ENCODE measurements around the gene TRIM56.
"Not testable (repeated sequence)": the region's sequence is repeated elsewhere in the genome, so short reads cannot be mapped to it uniquely, and the experiment has no call there.

TRIM56 gene

DNA sequence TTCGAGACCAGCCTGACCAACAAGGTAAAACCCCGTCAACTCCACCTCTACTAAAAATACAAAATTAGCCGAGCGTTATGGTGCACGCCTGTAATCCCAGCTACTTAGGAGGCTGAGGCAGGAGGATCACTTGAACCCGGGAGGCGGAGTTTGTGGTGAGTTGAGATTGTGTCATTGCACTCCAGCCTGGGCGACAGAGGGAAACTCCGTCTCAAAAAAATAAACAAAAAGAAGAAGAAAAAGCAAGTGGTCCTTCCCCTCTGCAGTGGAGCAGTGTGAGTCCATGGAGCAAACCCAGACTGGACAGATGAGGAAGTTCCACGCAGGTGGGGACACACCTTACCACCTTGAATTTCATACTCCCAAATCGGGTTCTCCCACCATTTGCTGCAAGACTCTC, 28.6 kb downstream of the TRIM56 start:
- no peak for FAIRE-seq

DNA sequence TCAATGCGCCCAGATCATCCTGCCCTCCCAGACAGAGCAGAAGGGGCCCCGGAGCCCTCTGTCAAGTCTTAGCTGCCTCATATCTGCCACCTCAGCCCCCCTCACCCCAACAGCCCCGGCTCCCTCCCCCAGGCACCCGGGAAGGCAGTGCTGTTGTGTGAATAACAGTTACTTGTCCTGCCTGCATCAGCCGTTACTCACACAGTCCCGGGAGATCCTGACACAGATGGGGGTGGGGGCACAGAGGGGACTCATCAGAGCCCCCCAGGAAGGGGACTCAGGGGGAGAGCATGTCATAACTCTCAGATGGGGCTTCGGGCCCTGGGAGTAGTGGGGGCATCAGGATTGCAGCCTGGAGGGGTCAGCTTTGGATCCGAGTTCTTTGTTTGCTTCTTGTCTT, 29.2 kb downstream of the TRIM56 start:
- FAIRE-seq: no peak

DNA sequence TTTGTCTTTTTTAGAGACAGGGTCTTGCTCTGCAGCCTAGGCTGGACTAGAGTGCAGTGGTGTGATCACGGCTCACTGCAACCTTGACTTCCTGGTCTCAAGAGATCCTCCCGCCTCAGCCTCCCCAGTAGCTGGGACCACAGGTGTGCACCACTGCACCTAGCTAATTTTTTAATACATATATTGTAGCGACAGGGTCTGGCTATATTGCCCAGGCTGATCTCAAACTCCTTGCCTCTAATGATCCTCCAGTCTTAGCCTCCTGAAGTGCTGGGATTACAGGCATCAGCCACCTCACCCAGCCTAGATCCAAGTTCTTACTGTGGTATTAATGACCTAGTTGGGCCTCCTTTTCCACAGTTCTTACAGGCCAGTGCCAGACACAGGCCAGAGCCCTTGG, 29.9 kb downstream of the TRIM56 start:
- no peak for FAIRE-seq

DNA sequence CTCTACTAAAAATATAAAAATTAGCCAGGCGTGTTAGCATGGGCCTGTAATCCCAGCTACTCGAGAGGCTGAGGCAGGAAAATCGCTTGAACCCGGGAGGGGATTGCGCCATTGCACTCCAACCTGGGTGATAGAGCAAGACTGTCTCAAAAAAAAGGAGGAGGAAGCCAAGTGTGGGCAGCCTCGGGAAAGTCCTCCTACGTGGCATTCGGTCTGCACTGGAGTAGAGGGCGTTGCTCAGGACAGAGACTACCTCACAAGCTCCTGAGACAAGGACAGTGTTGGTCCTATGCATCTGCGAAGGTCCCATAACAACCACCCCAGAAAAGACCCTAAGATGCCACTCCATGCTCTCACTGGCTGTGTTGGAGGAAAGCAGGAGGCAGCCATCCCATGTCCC, 31.6 kb downstream of the TRIM56 start:
- no peak for FAIRE-seq

DNA sequence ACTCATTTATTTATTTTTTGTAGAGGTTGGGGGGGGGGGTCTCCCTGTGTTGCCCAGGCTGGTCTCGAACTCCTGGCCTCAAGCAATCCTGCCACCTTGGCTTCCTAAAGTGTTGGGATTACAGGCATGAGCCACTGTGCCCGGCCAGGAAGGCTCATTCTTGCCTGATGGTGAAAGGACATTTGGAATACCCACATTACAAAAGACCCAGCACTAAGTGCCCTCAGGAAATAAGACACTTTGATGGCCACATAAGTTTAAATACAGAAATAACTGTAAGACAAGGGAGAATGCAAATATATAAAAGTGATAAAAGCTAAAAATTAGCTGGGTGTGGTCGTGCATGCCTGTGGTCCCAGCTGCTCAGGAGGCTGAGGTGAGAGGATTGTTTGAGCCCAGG, 33.6 kb downstream of the TRIM56 start:
- FAIRE-seq: no peak

DNA sequence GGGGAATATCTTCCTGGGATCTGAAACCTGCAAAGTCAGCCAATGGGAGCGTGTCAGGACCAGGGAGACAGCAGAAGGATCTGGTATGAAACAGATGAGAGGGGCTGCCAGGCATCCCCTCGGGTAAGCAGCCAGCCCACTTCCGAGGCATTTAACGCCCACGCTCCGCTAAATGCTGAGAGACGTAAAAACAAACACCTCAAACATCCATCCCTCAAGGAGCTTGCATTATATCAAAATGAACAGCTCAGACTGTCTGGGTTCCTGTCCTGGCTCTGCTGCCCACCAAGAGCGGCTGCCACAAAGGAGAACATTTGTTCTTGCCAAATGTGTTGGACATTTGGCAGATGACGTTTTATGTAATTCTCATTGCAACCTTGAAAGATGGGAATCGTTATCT, 34.6 kb downstream of the TRIM56 start:
- FAIRE-seq: no peak

DNA sequence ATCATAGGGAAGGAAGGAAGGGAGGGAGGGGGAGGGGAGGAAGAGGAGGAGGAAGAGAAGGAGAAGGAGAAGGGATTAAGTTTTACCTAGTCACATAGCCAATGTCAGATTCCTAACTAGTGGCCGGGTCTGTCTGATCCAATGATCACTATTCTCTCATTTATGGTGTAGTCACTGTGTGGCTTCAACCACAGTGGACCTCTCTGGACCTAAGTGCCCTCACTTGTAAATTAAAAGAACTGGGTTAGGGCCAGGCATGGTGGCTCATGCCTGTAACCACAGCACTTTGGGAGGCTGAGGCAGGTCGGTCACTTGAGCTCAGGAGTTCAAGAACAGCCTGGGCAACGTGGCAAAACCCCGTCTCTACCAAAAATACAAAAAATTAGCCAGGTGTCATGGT, 35.0 kb downstream of the TRIM56 start:
- no peak for FAIRE-seq

DNA sequence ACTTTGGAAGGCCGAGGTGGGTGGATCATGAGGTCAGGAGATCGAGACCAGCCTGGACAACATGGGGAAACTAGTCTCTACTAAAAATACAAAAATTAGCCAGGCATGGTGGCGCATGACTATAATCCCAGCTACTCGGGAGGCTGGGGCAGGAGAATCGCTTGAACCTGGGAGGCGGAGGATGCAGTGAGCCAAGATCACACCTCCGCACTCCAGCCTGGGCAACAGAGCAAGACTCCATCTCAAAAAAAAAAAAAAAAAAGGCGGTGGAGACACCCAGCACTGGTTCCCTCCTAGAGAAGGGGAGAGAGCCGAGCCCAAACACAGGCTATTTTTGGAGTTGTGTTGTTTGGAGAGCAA, 36.3 kb downstream of the TRIM56 start:
- not testable (repeated sequence) for FAIRE-seq

DNA sequence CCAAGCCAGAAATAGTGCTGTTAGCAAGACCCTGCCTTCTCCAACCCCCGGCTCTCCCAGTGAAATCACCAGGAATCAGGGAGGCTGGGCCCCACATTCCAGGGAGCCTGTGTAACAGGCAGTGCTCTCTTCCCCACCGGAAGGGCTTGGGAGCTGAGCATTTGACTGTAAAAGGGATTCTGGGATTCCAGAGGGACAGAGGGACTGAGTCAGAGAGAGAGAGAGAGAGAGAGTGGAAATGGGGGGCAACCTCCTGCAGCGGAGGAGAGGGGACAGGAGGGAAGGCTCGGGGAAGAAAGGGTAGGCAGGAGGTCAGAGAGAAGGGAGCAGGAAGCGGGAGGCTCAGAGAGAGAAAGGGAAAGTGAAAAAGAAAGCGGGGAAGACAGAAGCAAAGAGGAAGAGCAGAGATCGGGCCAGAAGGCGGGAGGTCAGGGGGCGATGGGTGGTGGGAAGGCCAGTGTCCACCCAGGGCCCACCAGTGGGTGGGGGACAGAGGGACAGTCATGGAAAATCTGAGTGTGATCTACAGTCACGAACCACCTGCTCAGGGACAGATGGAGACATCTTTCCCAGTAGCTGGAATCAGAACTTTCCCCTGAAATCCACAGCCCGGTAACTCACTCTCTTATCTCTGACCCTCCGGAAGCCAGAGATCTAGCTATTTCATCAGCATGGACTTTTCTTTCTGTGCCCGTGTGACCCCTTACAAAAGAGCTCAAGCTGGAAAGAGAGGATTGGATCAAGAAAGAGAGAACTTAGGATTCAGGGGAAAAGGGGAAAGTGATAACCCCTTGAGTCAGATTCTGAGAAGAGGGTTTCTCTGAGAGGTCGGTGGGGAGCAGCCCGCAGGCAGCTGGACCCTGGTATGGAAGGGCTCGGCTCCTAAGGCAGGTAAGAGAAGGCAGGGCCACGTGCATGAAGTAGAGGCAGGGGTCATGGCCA, 37.0 kb downstream of the TRIM56 start:
- no peak for FAIRE-seq

DNA sequence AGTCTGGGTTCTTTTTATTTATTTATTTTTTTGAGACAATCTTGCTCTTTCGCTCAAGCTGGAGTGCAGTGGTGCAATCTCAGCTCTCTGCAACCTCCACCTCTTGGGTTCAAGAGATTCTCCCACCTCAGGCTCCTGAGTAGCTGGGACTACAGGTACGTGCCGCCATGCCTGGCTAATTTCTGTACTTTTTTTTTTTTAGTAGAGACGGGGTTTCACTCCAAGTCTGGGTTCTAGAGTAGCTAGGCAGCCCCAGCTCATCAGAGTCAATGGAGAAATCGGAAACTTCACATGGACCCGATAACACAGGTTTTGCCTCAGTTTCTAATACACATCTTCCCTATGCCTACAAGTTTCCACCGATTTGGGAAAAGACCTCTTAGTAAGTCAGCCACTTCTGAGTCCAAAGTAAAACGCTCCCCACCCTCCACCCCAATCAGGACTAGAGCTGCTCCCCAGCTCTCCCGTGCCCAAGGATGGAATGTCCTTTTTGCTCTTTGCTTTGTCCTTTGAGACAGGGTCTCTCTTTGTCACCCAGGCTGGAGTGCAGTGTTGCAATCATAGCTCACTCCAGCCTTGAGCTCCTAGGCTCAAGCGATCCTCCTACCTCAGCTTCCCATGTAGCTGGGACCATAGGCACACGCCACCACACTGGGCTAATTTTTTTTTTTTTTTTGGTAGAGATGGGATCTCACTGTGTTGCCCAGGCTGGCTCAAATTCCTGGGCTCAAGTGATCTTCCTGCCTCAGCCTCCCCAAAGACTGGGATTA, 37.8 kb downstream of the TRIM56 start:
- no peak for FAIRE-seq

DNA sequence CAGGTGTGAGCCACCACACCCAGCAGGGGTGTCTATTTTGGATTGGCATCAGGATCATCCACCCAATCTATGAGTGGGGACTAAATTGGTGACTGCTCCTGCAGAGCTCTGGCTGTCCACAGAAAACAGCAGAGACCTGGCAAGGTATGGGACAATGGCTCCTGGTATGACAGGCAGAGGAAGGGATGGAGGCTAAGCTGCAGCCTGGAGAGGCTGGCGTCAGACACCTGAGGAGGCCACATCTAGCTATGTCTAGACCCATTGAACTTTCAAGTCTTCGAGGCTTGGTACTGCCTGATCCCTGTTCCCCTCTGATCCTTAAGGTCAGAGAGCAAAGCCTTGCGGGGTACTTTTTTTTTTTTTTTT, 38.4 kb downstream of the TRIM56 start:
- no peak for FAIRE-seq

DNA sequence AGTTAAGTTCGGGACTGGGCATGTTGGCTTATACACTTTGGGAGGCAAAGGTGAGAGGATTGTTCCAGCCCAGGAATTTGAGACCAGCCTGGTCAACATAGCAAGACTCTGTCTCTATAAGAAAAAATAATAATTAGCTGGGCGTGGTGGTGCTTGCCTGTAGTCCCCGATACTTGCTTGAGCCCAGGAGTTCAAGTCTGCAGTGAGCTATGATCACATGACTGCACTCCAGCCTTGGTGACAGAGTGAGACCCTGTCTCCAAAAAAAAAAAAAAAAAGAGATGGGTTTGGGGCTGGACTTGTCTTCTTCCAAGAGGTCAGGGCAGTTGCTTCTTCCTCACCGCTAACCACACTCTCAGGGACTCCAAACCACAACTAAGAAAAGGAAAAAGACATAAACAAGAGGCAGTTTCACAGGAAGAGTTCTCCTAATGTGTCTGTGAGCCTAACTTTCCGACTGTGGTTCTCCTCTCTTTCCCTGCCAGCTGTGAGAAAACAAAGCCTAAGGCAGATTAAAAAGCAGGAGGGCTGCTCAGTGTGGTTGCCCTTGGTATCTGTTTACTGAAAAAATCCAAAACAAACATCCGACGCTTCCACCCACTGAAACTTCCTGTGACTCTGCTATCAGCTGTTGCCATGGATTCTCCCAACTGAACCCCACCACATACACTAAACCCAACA, 39.2 kb downstream of the TRIM56 start:
- no peak for FAIRE-seq

DNA sequence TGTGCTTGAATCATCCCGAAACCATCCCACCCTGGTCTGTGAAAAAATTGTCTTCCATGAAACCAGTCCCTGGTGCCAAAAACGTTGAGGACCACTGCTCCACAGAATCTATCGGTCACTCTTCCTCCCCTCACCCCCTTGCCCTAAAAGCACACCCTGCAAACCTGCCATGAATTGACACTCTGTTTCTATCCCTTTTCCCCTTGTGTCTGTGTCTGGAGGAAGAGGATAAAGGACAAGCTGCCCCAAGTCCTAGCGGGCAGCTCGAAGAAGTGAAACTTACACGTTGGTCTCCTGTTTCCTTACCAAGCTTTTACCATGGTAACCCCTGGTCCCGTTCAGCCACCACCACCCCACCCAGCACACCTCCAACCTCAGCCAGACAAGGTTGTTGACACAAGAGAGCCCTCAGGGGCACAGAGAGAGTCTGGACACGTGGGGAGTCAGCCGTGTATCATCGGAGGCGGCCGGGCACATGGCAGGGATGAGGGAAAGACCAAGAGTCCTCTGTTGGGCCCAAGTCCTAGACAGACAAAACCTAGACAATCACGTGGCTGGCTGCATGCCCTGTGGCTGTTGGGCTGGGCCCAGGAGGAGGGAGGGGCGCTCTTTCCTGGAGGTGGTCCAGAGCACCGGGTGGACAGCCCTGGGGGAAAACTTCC, 40.8 kb downstream of the TRIM56 start:
- no peak for FAIRE-seq

DNA sequence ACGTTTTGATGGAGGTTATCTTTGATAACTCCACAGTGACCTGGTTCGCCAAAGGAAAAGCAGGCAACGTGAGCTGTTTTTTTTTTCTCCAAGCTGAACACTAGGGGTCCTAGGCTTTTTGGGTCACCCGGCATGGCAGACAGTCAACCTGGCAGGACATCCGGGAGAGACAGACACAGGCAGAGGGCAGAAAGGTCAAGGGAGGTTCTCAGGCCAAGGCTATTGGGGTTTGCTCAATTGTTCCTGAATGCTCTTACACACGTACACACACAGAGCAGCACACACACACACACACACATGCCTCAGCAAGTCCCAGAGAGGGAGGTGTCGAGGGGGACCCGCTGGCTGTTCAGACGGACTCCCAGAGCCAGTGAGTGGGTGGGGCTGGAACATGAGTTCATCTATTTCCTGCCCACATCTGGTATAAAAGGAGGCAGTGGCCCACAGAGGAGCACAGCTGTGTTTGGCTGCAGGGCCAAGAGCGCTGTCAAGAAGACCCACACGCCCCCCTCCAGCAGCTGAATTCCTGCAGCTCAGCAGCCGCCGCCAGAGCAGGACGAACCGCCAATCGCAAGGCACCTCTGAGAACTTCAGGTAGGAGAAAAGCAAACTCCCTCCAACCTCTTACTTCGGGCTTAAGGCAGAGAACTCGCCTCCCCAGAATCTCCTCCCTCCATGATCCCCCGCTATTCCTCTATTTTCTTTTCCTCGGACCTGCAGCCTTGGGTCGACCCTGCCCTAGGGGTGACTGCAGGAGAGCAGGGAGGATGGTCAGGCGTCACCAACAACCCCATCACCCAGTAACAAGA, 41.6 kb downstream of the TRIM56 start, which contains the start of gene SERPINE1:
Gene SERPINE1, plus strand, starts transcription at position 454 of the 809 bp plus-strand sequence. CDS start 1,290 bp downstream, outside the sequence.
- FAIRE-seq: no peak

DNA sequence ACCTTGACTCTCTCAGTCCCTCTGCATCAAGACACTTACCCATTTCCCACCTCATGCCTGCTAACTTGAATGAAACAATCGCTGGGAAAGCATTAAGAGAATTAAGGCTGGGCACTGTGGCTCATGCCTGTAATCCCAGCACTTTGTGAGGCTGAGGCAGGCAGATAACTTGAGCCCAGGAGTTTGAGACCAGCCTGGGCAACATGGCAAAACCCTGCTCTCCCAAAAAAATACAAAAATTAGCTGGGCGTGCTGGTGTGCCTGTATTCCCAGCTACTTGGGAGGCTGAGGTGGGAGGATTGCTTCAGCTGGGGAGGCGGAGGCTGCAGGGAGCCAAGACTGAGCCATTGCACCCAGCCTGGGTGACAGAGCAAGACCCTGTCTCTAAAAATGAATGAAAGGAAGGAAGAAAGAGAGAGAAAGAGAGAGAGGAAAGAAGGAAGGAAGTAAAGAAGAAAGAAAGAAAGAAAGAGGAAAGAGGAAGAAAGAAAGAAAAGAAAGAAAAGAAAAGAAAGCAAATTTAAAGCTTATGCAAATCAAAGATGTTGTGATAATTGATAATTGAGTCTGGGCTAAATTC, 42.3 kb downstream of the TRIM56 start:
- no peak for FAIRE-seq

DNA sequence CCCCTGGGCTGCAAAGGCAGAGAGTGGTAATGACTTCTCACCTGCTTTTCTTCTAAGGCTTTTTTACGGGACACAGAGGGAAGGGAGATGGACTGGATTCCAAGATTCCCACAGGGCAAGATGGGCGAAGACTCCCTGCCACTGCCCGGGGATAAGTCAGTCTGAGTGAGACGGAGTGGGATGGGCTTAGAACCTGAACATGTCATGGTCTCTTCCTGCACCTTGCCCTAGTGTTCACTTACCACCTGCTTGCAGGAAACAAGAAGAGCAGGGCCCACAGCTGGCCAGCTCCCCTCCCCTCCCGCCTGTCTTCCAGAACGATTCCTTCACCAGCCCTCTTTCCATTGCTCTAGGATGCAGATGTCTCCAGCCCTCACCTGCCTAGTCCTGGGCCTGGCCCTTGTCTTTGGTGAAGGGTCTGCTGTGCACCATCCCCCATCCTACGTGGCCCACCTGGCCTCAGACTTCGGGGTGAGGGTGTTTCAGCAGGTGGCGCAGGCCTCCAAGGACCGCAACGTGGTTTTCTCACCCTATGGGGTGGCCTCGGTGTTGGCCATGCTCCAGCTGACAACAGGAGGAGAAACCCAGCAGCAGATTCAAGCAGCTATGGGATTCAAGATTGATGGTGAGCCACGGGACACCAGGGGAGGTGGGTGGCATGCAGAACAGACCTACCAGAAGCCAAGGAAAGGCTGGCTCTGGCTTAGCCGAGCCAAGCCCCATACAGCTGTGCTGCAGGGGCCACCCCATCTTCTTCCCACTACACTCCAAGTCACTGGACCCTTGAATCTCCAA, 43.0 kb downstream of the TRIM56 start:
- FAIRE-seq: no peak

DNA sequence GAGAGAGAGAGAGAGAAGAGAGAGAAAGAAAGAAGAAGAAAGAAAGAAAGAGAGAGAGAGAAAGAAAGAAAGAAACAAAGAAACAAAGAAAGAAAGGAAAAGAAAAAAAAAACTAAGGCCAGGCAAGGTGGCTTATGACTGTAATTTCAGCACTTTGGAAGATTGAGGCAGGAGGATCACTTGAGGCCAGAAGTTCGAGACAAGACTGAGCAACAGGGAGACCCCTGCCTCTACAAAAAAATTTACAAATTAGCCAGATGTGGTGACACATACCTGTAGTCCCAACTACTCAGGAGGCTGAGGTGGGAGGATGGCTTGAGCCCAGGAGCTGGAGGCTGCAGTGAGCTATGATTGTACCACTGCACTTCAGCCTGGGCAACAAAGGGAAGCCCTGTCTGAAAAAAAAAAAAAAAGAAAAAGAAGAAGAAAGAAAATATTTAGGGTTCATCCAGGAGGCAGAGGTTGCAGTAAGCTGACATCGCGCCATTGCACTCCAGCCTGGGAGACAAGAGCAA, 44.4 kb downstream of the TRIM56 start:
- no peak for FAIRE-seq

DNA sequence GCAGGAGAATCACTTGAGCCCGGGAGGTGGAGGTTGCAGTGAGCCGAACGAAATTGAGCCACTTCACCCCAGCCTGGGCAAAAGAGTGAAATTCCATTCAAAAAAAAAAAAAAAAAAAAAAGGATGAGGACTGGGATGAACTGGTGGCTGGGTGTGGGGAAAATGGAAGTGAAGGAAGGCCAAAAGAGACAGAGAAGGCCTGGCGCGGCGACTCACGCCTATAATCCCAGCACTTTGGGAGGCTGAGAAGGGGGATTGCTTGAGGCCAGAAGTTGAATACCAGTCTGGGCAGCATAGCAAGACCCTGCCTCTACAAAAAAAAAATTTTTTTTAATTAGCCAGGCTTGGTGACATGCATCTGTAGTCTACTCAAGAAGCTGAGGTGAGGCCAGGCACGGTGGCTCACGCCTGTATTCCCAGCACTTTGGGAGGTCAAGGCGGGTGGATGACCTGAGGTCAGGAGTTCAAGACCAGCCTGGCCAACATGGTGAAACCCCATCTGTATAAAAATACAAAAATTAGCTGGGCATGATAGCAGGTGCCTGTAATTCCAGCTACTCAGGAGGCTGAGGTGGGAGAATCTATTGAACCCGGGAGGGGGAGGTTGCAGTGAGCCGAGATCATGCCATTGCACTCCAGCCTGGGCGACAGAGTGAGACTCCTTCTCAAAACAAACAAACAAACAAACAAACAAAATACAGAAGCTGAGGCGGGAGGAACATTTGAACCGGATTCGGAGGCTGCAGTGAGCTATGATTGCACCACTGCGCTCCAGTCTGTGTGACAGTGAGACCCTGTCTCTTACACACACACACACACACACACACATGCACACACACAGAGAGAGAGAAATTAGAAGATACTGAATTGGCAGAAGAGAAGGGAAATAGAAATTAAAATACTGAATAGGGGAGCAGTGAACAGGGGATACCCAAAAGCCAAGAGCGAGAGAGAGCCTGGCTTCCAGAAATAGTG, 47.6 kb downstream of the TRIM56 start:
- FAIRE-seq: not testable (repeated sequence)
